ENCODE data around the gene SKA1.

GRCh38 chr18:50409236-50409635, 34.4 kb downstream of the SKA1 start:
- TF ChIP-seq CTCF (IDR thresholded peaks at IDR 0.05) (no peak), POLR2A (IDR thresholded peaks at IDR 0.05) (no peak)
